OCI-LY7 (cell line): ENCODE measurements around the gene FOXP3.

Experiments
- EZH2phosphoT487 ChIP-seq: fragments of 200-600 bp; sonication (generic); IDR thresholded peaks from 2 replicates; pipeline ENCODE4 v1.6.1; 2018; ENCODE audit warnings: low read depth, borderline replicate concordance, mild to moderate bottlenecking, mixed run types, antibody characterized with exemption, low read length, moderate library complexity, mixed read lengths
- TF ChIP-seq, protein P1 (sequence below): fragments of 200-600 bp; sonication (generic); conservative IDR thresholded peaks from 2 replicates; pipeline ENCODE4 v1.5.1; 2014; ENCODE audit warnings: mild to moderate bottlenecking, antibody characterized with exemption, low read length, moderate library complexity, mixed read lengths

DNA sequence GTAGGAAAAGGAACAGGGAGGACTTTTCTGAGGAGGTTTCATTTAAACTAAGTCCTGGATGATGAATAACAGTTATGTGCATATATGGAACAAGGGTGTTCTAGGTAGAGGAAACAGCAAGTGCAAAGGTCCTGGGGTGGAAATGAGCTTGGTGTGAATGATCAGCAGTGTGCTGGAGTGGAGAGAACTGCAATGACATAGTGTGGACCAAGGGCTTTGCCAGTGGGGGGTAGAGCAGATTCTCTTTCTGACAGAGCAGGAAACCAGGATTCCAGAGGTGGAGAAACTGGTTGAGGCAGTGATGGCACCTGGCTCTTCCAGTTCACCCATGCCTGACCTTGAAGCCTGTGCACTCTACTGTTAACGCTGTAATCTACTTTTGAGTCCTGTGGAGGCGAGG lies 6.8 kb upstream of the FOXP3 start:
- TF ChIP-seq, protein P1, sequence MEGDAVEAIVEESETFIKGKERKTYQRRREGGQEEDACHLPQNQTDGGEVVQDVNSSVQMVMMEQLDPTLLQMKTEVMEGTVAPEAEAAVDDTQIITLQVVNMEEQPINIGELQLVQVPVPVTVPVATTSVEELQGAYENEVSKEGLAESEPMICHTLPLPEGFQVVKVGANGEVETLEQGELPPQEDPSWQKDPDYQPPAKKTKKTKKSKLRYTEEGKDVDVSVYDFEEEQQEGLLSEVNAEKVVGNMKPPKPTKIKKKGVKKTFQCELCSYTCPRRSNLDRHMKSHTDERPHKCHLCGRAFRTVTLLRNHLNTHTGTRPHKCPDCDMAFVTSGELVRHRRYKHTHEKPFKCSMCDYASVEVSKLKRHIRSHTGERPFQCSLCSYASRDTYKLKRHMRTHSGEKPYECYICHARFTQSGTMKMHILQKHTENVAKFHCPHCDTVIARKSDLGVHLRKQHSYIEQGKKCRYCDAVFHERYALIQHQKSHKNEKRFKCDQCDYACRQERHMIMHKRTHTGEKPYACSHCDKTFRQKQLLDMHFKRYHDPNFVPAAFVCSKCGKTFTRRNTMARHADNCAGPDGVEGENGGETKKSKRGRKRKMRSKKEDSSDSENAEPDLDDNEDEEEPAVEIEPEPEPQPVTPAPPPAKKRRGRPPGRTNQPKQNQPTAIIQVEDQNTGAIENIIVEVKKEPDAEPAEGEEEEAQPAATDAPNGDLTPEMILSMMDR: no peak
- no peak for TF ChIP-seq EZH2phosphoT487
